ENCODE measurements around the gene MAU2. TPM values are rescaled to one million over a fixed set of nuclear protein-coding genes. Genes with fewer than 3 reads are reported as not detected.
A peak's percentile ranks its signal among the peaks of the same experiment; 100 is the strongest.

Gene MAU2
- total RNA-seq, 1 donor from 2014 or later = 22.0 TPM

- H3K4me3 ChIP-seq (ENCODE audit: low read depth, low read length) = peak overlapping the region; percentile 74
- TF ChIP-seq CTCF (conservative IDR thresholded peaks at IDR 0.05; ENCODE audit: low read depth, low read length) = no peak
- no peak for DNase-seq (ENCODE audit: low read depth)
These were observed 85.6 kb downstream of the MAU2 start for GRCh38 chr19:19405971-19406877.

DNA sequence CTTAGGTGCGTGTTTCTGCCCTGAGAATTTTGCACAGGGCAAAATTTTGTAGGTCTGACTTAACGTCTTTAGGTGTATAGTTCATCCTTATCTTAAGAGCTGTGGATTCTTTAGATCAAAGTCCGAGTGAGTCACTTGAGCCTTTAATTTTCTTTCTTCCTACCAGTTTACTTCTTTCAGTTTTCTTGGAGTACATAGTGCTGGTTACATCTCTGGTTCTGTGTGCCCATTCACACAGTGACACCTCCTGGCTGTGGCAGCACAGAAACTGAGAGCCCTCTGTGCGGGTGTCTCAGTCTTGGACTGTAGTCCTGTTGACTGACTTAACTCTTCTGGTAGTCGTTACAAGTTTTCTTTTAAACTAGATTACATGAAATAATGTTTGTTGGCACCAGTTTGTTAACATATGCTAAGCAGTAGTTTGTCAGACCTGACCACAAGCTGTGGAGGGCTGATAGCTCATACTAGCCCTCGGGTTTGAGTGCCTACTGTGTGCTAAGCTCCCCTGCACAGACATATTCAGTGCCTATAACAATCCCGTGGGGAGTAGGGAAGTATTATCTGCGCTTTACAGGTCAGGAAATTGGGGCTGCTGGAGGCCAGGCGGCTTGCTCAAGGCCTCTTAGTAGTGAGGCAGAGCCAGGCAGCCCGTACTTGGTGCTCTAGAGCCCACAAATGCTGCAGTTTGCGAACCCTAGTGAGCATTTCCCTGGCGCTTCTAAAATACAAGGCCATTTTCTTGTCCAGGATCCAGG is 86.4 kb downstream of the MAU2 start:
- H3K4me3 ChIP-seq (ENCODE audit: low read depth, low read length) = peak overlapping the region; percentile 74
- peak; percentile 57 for TF ChIP-seq CTCF (conservative IDR thresholded peaks at IDR 0.05; ENCODE audit: low read depth, low read length)
- DNase-seq (ENCODE audit: low read depth) = no peak

GRCh38 chr19:19407633-19407930 is 87.0 kb downstream of the MAU2 start:
- no peak for DNase-seq (ENCODE audit: low read depth)
- no peak for TF ChIP-seq CTCF (conservative IDR thresholded peaks at IDR 0.05; ENCODE audit: low read depth, low read length)
- peak overlapping the region; percentile 74 for H3K4me3 ChIP-seq (ENCODE audit: low read depth, low read length)

Other genes with a start within 250 kb of the MAU2 start
- 32.6 TPM in 2 replicates for gene TMEM161A, start 182.4 kb upstream of the MAU2 start, total RNA-seq
- not detected in 2 replicates for gene MEF2B, start 150.6 kb upstream of the MAU2 start, total RNA-seq
- 26.0 and 27.4 TPM in 2 replicates for gene BORCS8, start 128.7 kb upstream of the MAU2 start, total RNA-seq
- 87.5 and 95.8 TPM in 2 replicates for gene RFXANK, start 128.6 kb upstream of the MAU2 start, total RNA-seq
- gene NR2C2AP, start 117.4 kb upstream of the MAU2 start, total RNA-seq = 25.9 and 28.5 TPM in 2 replicates
- gene NCAN, start 108.9 kb upstream of the MAU2 start, total RNA-seq = not detected in 2 replicates
- not detected in 2 replicates for gene TM6SF2, start 47.5 kb upstream of the MAU2 start, total RNA-seq
- gene SUGP1, start 320 bp upstream of the MAU2 start, total RNA-seq = 30.0 and 32.2 TPM in 2 replicates
- 86.2 and 118 TPM in 2 replicates for gene GATAD2A, start 84.8 kb downstream of the MAU2 start, total RNA-seq
- 0.58 and 1.7 TPM in 2 replicates for gene TSSK6, start 194.7 kb downstream of the MAU2 start, total RNA-seq
- 166 and 181 TPM in 2 replicates for gene NDUFA13, start 195.4 kb downstream of the MAU2 start, total RNA-seq
- 0.51 and 0.58 TPM in 2 replicates for gene YJEFN3, start 208.1 kb downstream of the MAU2 start, total RNA-seq
- gene CILP2, start 217.4 kb downstream of the MAU2 start, total RNA-seq = 0.06 TPM in 1 of 2 replicates, not detected in the other